ENCODE results near the gene PRDX6. TPM values are rescaled to one million over a fixed set of nuclear protein-coding genes. Genes with fewer than 3 reads are reported as not detected.
"Not testable (repeated sequence)": the region's sequence is repeated elsewhere in the genome, so short reads cannot be mapped to it uniquely, and the experiment has no call there.

The PRDX6 gene
- total RNA-seq, 1 experiment from 2014 or later, result 502 TPM

- intact Hi-C loops (cut with micrococcal nuclease), result no loop called here
- no peaks in the 10 kb centered on the region for H3K36me3 Mint-ChIP-seq (ENCODE audit: insufficient read depth, unreplicated experiment)
- no peaks in the 10 kb centered on the region for H3K9me3 Mint-ChIP-seq (ENCODE audit: unreplicated experiment)
- peaks cover 22% of the 10 kb centered on the region for H3K4me1 Mint-ChIP-seq (ENCODE audit: insufficient read depth, unreplicated experiment)
- POLR2A ChIA-PET, result interaction anchor here (0.6 to 3.6 kb wide), 5 partner anchors 9 to 414 kb away, joined by 3 to 25 read pairs (median 17); partner anchors contain the start of genes KLHL20, PRDX6 and ZBTB37
- CTCF ChIA-PET, result interaction anchor here (0.9 to 1.5 kb wide), 2 partner anchors 13 to 22 kb away, joined by 3 to 6 read pairs; no protein-coding TSS in a partner anchor
- no peaks in the 10 kb centered on the region for H3K27me3 Mint-ChIP-seq (ENCODE audit: insufficient read depth, unreplicated experiment)
- H3K4me3 Mint-ChIP-seq (ENCODE audit: unreplicated experiment), result no peak overlapping the region
- no peak overlapping the region for H3K27ac Mint-ChIP-seq (ENCODE audit: low read depth, unreplicated experiment)
- no TSS peak for BruUV-seq (replicated peaks)
- no peak for TF ChIP-seq CTCF (IDR thresholded peaks at IDR 0.05; ENCODE audit: unreplicated experiment)
- DNase-seq (ENCODE audit: unreplicated experiment), result no peak
These were observed 23.2 kb upstream of the PRDX6 start for GRCh38 chr1:173453982-173454381.

GRCh38 chr1:173454966-173455524 is 22.1 kb upstream of the PRDX6 start:
- no peak for TF ChIP-seq CTCF (IDR thresholded peaks at IDR 0.05; ENCODE audit: unreplicated experiment)

GRCh38 chr1:173459885-173460284 is 17.2 kb upstream of the PRDX6 start:
- Mint-ChIP-seq H3K4me3 (ENCODE audit: unreplicated experiment) (no peak overlapping the region), H3K27me3 (ENCODE audit: insufficient read depth, unreplicated experiment) (no peaks in the 10 kb centered on the region), H3K4me1 (ENCODE audit: insufficient read depth, unreplicated experiment) (no peaks in the 10 kb centered on the region), H3K36me3 (ENCODE audit: insufficient read depth, unreplicated experiment) (peaks cover 5% of the 10 kb centered on the region), H3K9me3 (ENCODE audit: unreplicated experiment) (peaks cover 15% of the 10 kb centered on the region), H3K27ac (ENCODE audit: low read depth, unreplicated experiment) (no peak overlapping the region)
- DNase-seq (ENCODE audit: unreplicated experiment), result no peak
- ChIA-PET CTCF (interaction anchor here (0.5 kb wide), 1 partner anchor 312 kb away, joined by 3 read pairs; no protein-coding TSS in a partner anchor), POLR2A (no interaction called here)
- intact Hi-C loops (cut with micrococcal nuclease), result no loop called here
- no peak for TF ChIP-seq CTCF (IDR thresholded peaks at IDR 0.05; ENCODE audit: unreplicated experiment)
- no TSS peak for BruUV-seq (replicated peaks)

More at GRCh38 chr1:173454966-173455524, 22.1 kb upstream of the PRDX6 start:
- ChIA-PET CTCF (interaction anchor here (0.6 to 0.7 kb wide), 2 partner anchors 21 to 38 kb away, joined by 3 to 4 read pairs; no protein-coding TSS in a partner anchor), POLR2A (interaction anchor here (0.5 to 3.2 kb wide), 2 partner anchors 14 to 22 kb away, joined by 3 to 17 read pairs; partner anchors contain the start of gene PRDX6)
- Mint-ChIP-seq H3K9me3 (ENCODE audit: unreplicated experiment) (no peaks in the 10 kb centered on the region), H3K27me3 (ENCODE audit: insufficient read depth, unreplicated experiment) (no peaks in the 10 kb centered on the region), H3K4me3 (ENCODE audit: unreplicated experiment) (no peak overlapping the region), H3K36me3 (ENCODE audit: insufficient read depth, unreplicated experiment) (peaks cover 3% of the 10 kb centered on the region), H3K27ac (ENCODE audit: low read depth, unreplicated experiment) (no peak overlapping the region), H3K4me1 (ENCODE audit: insufficient read depth, unreplicated experiment) (peaks cover 12% of the 10 kb centered on the region)
- BruUV-seq (replicated peaks), result no TSS peak
- intact Hi-C loops (cut with micrococcal nuclease), result no loop called here
- DNase-seq (ENCODE audit: unreplicated experiment), result no peak

- peaks cover 25% of the 10 kb centered on the region for H3K9me3 Mint-ChIP-seq (ENCODE audit: unreplicated experiment)
- H3K4me3 Mint-ChIP-seq (ENCODE audit: unreplicated experiment); H3K27me3 Mint-ChIP-seq (ENCODE audit: insufficient read depth, unreplicated experiment); H3K36me3 Mint-ChIP-seq (ENCODE audit: insufficient read depth, unreplicated experiment); DNase-seq (ENCODE audit: unreplicated experiment); intact Hi-C loops (cut with micrococcal nuclease); H3K27ac Mint-ChIP-seq (ENCODE audit: low read depth, unreplicated experiment); H3K4me1 Mint-ChIP-seq (ENCODE audit: insufficient read depth, unreplicated experiment); BruUV-seq (replicated peaks): not testable (repeated sequence)
- ChIA-PET CTCF (interaction anchor here (0.7 to 1.8 kb wide), 4 partner anchors 10 to 1643 kb away, joined by 5 to 8 read pairs (median 5); no protein-coding TSS in a partner anchor), POLR2A (interaction anchor here (0.6 to 4.2 kb wide), 5 partner anchors 9 to 29 kb away, joined by 3 to 26 read pairs (median 4); partner anchors contain the start of gene PRDX6)
These were observed 14.5 kb upstream of the PRDX6 start for GRCh38 chr1:173462666-173463065.

- H3K4me3 Mint-ChIP-seq (ENCODE audit: unreplicated experiment); H3K27ac Mint-ChIP-seq (ENCODE audit: low read depth, unreplicated experiment); BruUV-seq (replicated peaks); H3K4me1 Mint-ChIP-seq (ENCODE audit: insufficient read depth, unreplicated experiment); DNase-seq (ENCODE audit: unreplicated experiment); intact Hi-C loops (cut with micrococcal nuclease); H3K27me3 Mint-ChIP-seq (ENCODE audit: insufficient read depth, unreplicated experiment); H3K36me3 Mint-ChIP-seq (ENCODE audit: insufficient read depth, unreplicated experiment): not testable (repeated sequence)
- H3K9me3 Mint-ChIP-seq (ENCODE audit: unreplicated experiment), result peaks cover 32% of the 10 kb centered on the region
- ChIA-PET CTCF (interaction anchor here (0.7 to 1.8 kb wide), 3 partner anchors 9 to 1841 kb away, joined by 3 to 6 read pairs (median 4); no protein-coding TSS in a partner anchor), POLR2A (interaction anchor here (2.0 to 4.2 kb wide), 2 partner anchors 9 to 14 kb away, joined by 8 to 26 read pairs; partner anchors contain the start of gene PRDX6)
These were observed 12.9 kb upstream of the PRDX6 start for GRCh38 chr1:173464185-173464584.
